DOHH2 (cell line): ENCODE results near the gene CSMD2.

Experiments
- H3F3A ChIP-seq: fragments of 200-600 bp; sonication (generic), shearing (Covaris generic); 2 replicates; pipeline ENCODE4 v1.6.0; 2016; ENCODE audit warnings: antibody characterized with exemption, mild to moderate bottlenecking; ENCODE audit not compliant: control insufficient read depth, insufficient read depth
- H3K27ac ChIP-seq: fragments of 200-600 bp; sonication (generic); 2 replicates; pipeline ENCODE4 v1.5.1; 2014; ENCODE audit warnings: low read depth, mild to moderate bottlenecking, low read length, moderate library complexity
- H3K27me3 ChIP-seq: fragments of 200-600 bp; sonication (generic); 2 replicates; pipeline ENCODE4 v1.6.1; 2014; ENCODE audit warnings: mild to moderate bottlenecking, low read length, mixed read lengths; ENCODE audit not compliant: control insufficient read depth
- H3K36me3 ChIP-seq: fragments of 200-600 bp; sonication (generic); 2 replicates; pipeline ENCODE4 v1.6.1; 2014; ENCODE audit warnings: mild to moderate bottlenecking, low read length, moderate library complexity, mixed read lengths; ENCODE audit not compliant: control insufficient read depth
- H3K4me1 ChIP-seq: fragments of 200-600 bp; sonication (generic); 2 replicates; pipeline ENCODE4 v1.6.1; 2014; ENCODE audit warnings: mild to moderate bottlenecking, low read length, mixed read lengths; ENCODE audit not compliant: control insufficient read depth
- H3K4me2 ChIP-seq: fragments of 200-600 bp; sonication (generic); 2 replicates; pipeline ENCODE4 v1.6.0; 2014; ENCODE audit warnings: mild to moderate bottlenecking, low read length, moderate library complexity
- H3K4me3 ChIP-seq: fragments of 200-600 bp; sonication (generic); 2 replicates; pipeline ENCODE4 v1.5.1; 2014; ENCODE audit warnings: mild to moderate bottlenecking, low read length, mixed read lengths
- H3K79me2 ChIP-seq: fragments of 200-600 bp; sonication (generic); 2 replicates; pipeline ENCODE4 v1.6.1; 2014; ENCODE audit warnings: mild to moderate bottlenecking, low read length, mixed read lengths; ENCODE audit not compliant: control insufficient read depth
- H3K9me2 ChIP-seq: fragments of 200-600 bp; sonication (generic); replicated peaks from 2 replicates; pipeline ENCODE4 v1.6.1; 2014; ENCODE audit warnings: mild to moderate bottlenecking, low read length, mixed read lengths; ENCODE audit not compliant: control insufficient read depth
- H3K9me3 ChIP-seq: fragments of 200-600 bp; sonication (generic); 2 replicates; pipeline ENCODE4 v1.6.1; 2014; ENCODE audit warnings: antibody characterized with exemption, low read length, mixed read lengths; ENCODE audit not compliant: control insufficient read depth, insufficient read depth
- H4K20me1 ChIP-seq: fragments of 200-600 bp; sonication (generic); 2 replicates; pipeline ENCODE4 v1.6.0; 2014; ENCODE audit warnings: low read depth, mild to moderate bottlenecking, antibody characterized with exemption, low read length, moderate library complexity; ENCODE audit not compliant: control insufficient read depth, insufficient read depth
- EZH2phosphoT487 ChIP-seq: fragments of 200-600 bp; sonication (generic); IDR thresholded peaks from 2 replicates; pipeline ENCODE4 v1.6.1; 2017; ENCODE audit warnings: borderline replicate concordance, mild to moderate bottlenecking, antibody characterized with exemption, low read length, moderate library complexity, mixed read lengths
- TF ChIP-seq, protein P1 (sequence below): fragments of 200-600 bp; sonication (generic); IDR thresholded peaks from one replicate; pipeline ENCODE4 v1.5.1; 2014; ENCODE audit warnings: antibody characterized with exemption, mild to moderate bottlenecking, low read depth, low read length; ENCODE audit not compliant: poor library complexity, severe bottlenecking

Gene CSMD2

DNA sequence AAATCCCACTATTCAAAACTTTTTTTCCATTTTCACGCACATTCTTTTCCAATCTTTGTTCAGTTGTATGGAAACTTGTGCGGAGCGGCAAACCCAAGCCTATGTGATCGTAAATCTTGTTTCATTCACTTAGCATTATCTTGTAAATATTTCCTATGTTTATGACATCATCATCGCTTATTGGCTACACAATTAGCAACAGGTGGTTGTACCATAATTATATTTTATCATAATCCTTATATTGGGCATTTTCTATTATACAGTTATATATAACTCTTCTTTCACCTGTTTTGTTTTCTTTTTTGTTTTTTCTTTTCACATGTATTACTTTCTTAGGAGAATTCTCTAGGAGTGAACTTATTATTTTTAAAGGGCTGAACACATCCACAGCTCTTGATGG, 627.1 kb downstream of the CSMD2 start:
- no peaks in the 10 kb centered on the region for H3K27me3 ChIP-seq
- no peak overlapping the region for H3K4me3 ChIP-seq
- TF ChIP-seq, protein P1, sequence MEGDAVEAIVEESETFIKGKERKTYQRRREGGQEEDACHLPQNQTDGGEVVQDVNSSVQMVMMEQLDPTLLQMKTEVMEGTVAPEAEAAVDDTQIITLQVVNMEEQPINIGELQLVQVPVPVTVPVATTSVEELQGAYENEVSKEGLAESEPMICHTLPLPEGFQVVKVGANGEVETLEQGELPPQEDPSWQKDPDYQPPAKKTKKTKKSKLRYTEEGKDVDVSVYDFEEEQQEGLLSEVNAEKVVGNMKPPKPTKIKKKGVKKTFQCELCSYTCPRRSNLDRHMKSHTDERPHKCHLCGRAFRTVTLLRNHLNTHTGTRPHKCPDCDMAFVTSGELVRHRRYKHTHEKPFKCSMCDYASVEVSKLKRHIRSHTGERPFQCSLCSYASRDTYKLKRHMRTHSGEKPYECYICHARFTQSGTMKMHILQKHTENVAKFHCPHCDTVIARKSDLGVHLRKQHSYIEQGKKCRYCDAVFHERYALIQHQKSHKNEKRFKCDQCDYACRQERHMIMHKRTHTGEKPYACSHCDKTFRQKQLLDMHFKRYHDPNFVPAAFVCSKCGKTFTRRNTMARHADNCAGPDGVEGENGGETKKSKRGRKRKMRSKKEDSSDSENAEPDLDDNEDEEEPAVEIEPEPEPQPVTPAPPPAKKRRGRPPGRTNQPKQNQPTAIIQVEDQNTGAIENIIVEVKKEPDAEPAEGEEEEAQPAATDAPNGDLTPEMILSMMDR = no peak
- no peak for TF ChIP-seq EZH2phosphoT487
- H3K4me1 ChIP-seq = no peaks in the 10 kb centered on the region
- H4K20me1 ChIP-seq = no peaks in the 10 kb centered on the region
- no peak overlapping the region for H3K4me2 ChIP-seq
- no peak overlapping the region for H3K27ac ChIP-seq
- no peaks in the 10 kb centered on the region for H3K36me3 ChIP-seq
- H3F3A ChIP-seq = no peaks in the 10 kb centered on the region
- H3K79me2 ChIP-seq = no peaks in the 10 kb centered on the region
- H3K9me2 ChIP-seq = no peaks in the 10 kb centered on the region
- no peaks in the 10 kb centered on the region for H3K9me3 ChIP-seq

DNA sequence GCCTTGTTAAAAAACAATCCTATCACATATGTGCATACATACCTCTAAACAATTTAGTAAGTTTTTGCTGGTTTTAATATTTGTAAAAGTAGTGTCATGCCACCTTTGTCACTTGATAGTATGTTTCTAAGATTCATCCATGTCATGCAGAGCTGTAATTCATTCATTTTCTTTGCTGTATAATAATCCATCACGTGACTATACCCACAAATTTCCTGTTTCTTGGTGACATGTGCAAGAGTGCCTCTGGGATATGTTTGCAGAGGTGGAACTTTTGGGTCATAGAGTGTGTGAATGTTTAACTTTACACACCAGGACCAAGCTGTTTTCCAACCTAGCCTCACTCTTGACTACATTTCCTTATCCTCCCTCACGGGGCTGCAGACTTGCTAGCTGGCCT, 629.7 kb downstream of the CSMD2 start:
- no peaks in the 10 kb centered on the region for H3K79me2 ChIP-seq
- no peak overlapping the region for H3K27ac ChIP-seq
- H3K9me3 ChIP-seq = no peaks in the 10 kb centered on the region
- no peaks in the 10 kb centered on the region; the same call in 1 of the 2 replicates for H3K27me3 ChIP-seq
- H3K4me1 ChIP-seq = no peaks in the 10 kb centered on the region
- no peaks in the 10 kb centered on the region for H4K20me1 ChIP-seq
- no peak for TF ChIP-seq EZH2phosphoT487
- TF ChIP-seq, protein P1 = no peak
- no peaks in the 10 kb centered on the region for H3F3A ChIP-seq
- H3K4me2 ChIP-seq = no peak overlapping the region
- H3K9me2 ChIP-seq = no peaks in the 10 kb centered on the region
- H3K4me3 ChIP-seq = no peak overlapping the region
- no peaks in the 10 kb centered on the region for H3K36me3 ChIP-seq

DNA sequence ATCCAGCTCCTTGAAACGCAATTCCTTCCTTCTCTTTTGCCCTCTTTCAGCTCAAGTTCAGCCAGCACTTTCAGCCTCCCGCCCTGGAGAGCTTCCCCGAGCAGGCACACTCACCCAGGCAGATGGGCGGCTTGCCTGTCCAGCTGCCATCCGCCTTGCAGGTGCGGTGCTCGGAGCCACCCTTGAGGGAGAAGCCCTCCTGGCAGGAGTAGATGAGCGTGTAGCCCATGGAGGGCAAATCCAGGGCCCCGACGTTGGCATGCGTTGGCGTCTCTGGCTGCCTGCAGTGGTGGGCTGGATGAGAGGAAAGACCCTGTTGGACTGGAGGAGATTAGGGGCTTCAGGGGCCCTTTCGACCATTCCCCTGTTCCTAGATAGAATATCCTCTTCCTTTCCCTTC, 632.1 kb downstream of the CSMD2 start:
- no peaks in the 10 kb centered on the region for H3F3A ChIP-seq
- H3K36me3 ChIP-seq = no peaks in the 10 kb centered on the region
- no peak overlapping the region for H3K4me2 ChIP-seq
- H3K27ac ChIP-seq = no peak overlapping the region
- no peaks in the 10 kb centered on the region for H3K9me2 ChIP-seq
- no peaks in the 10 kb centered on the region for H3K79me2 ChIP-seq
- no peak overlapping the region for H3K4me3 ChIP-seq
- H3K9me3 ChIP-seq = no peaks in the 10 kb centered on the region
- H3K27me3 ChIP-seq = no peaks in the 10 kb centered on the region; the same call in 1 of the 2 replicates
- H4K20me1 ChIP-seq = no peaks in the 10 kb centered on the region
- no peaks in the 10 kb centered on the region for H3K4me1 ChIP-seq
- no peak for TF ChIP-seq EZH2phosphoT487
- TF ChIP-seq, protein P1 = no peak

DNA sequence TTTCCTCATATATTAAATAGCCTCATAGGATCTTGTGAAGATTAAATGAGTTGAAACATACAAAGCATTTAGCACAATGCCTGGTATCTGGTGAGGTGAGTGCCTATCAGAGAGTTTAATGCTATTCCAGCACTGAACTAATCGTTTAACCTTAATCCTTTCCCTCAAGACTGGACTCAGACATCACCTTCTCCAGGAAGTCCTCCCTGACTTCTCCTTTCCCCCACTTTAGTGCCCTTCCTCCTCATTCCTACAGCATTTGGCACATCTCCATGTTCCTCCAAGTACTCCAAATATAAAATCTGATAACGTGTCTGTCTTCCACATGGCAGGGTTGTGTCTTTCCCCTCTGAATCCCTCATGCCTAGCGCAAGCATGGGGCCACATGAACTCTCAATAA, 632.8 kb downstream of the CSMD2 start:
- Histone ChIP-seq H3K27ac (no peak overlapping the region), H3K9me2 (no peaks in the 10 kb centered on the region), H3K4me3 (no peak overlapping the region), H3K4me1 (no peaks in the 10 kb centered on the region), H4K20me1 (no peaks in the 10 kb centered on the region), H3F3A (no peaks in the 10 kb centered on the region), H3K79me2 (no peaks in the 10 kb centered on the region), H3K27me3 (no peaks in the 10 kb centered on the region; the same call in 1 of the 2 replicates), H3K36me3 (no peaks in the 10 kb centered on the region), H3K4me2 (no peak overlapping the region), H3K9me3 (no peaks in the 10 kb centered on the region)
- TF ChIP-seq, protein P1 = no peak
- TF ChIP-seq EZH2phosphoT487 = no peak
